GM23338 (cell line): ENCODE measurements around the gene NDEL1. TPM values are rescaled to one million over a fixed set of nuclear protein-coding genes. Genes with fewer than 3 reads are reported as not detected.

Experiments
- ATAC-seq: fragments of 200-7000 bp; cut with Tn5 transposase; 3 replicates; pipeline ENCODE4 v1.9.1; 2020
- DNase-seq: peaks from one replicate; pipeline ENCODE4 v3.0.0-alpha.2; 2015; ENCODE audit warnings: low spot score
- H2AFZ ChIP-seq: fragments of 200-600 bp; sonication (generic); 2 replicates; pipeline ENCODE4 v1.8.0; 2016; ENCODE audit warnings: antibody characterized with exemption, mild to moderate bottlenecking, moderate library complexity
- H3F3A ChIP-seq: fragments of 200-600 bp; sonication (generic); replicated peaks from 2 replicates; pipeline ENCODE4 v1.8.0; 2017; ENCODE audit warnings: antibody characterized with exemption, mixed run types, low read depth
- H3K27ac ChIP-seq: fragments of 200-600 bp; sonication (generic); 2 replicates; pipeline ENCODE4 v1.6.1; 2016; ENCODE audit warnings: low read depth
- H3K27me3 ChIP-seq: fragments of 200-600 bp; sonication (generic); 2 replicates; pipeline ENCODE4 v1.8.0; 2016; ENCODE audit warnings: mild to moderate bottlenecking, mixed run types, moderate library complexity; ENCODE audit not compliant: insufficient read depth
- H3K36me3 ChIP-seq: fragments of 200-600 bp; sonication (generic); 2 replicates; pipeline ENCODE4 v1.8.0; 2016; ENCODE audit warnings: mild to moderate bottlenecking; ENCODE audit not compliant: insufficient read depth
- H3K4me1 ChIP-seq: fragments of 200-600 bp; sonication (generic); 2 replicates; pipeline ENCODE4 v1.8.0; 2016; ENCODE audit warnings: mild to moderate bottlenecking, moderate library complexity; ENCODE audit not compliant: insufficient read depth
- H3K4me2 ChIP-seq: fragments of 200-600 bp; sonication (generic); 2 replicates; pipeline ENCODE4 v1.7.1; 2017; ENCODE audit warnings: mixed run types
- H3K4me3 ChIP-seq: fragments of 200-600 bp; sonication (generic); 2 replicates; pipeline ENCODE4 v1.6.1; 2016; ENCODE audit warnings: mixed run types
- H3K79me2 ChIP-seq: fragments of 200-600 bp; sonication (generic); replicated peaks from 2 replicates; pipeline ENCODE4 v1.8.0; 2017; ENCODE audit warnings: mild to moderate bottlenecking; ENCODE audit not compliant: insufficient read depth
- H3K9me2 ChIP-seq: fragments of 200-600 bp; sonication (generic); 2 replicates; pipeline ENCODE4 v1.8.0; 2017; ENCODE audit not compliant: insufficient read depth
- H4K20me1 ChIP-seq: fragments of 200-600 bp; sonication (generic); replicated peaks from 2 replicates; pipeline ENCODE4 v1.8.0; 2017; ENCODE audit warnings: mild to moderate bottlenecking; ENCODE audit not compliant: insufficient read depth
- H3K27ac Mint-ChIP-seq: 2 replicates; pipeline ENCODE4 v1.8.0; 2020; ENCODE audit warnings: inconsistent platforms, mild to moderate bottlenecking, moderate library complexity, mixed read lengths
- H3K27me3 Mint-ChIP-seq: 3 replicates; pipeline ENCODE4 v1.8.0; 2022; ENCODE audit warnings: low read depth, mild to moderate bottlenecking, moderate library complexity, mixed read lengths, inconsistent platforms; ENCODE audit not compliant: insufficient read depth, poor library complexity
- H3K36me3 Mint-ChIP-seq: 3 replicates; pipeline ENCODE4 v1.8.0; 2021; ENCODE audit warnings: low read depth, mild to moderate bottlenecking, inconsistent platforms, moderate library complexity, mixed read lengths
- H3K4me1 Mint-ChIP-seq: 3 replicates; pipeline ENCODE4 v1.8.0; 2020; ENCODE audit warnings: mild to moderate bottlenecking, inconsistent platforms, mixed read lengths
- H3K4me3 Mint-ChIP-seq: 3 replicates; pipeline ENCODE4 v1.8.0; 2021; ENCODE audit warnings: moderate library complexity, mild to moderate bottlenecking, inconsistent platforms, mixed read lengths
- H3K9me3 Mint-ChIP-seq: 3 replicates; pipeline ENCODE4 v1.8.0; 2020; ENCODE audit warnings: moderate library complexity, mild to moderate bottlenecking, inconsistent platforms, mixed read lengths
- CREB1 ChIP-seq: fragments of 250-450 bp; sonication (Bioruptor Pico); IDR thresholded peaks from 2 replicates; pipeline ENCODE4 v1.5.0; 2020; ENCODE audit warnings: low read depth, mild to moderate bottlenecking, moderate library complexity
- EZH2 ChIP-seq: fragments of 200-600 bp; sonication (generic); IDR thresholded peaks from one replicate; pipeline ENCODE4 v1.8.0; 2017; ENCODE audit warnings: antibody characterized with exemption, mild to moderate bottlenecking, low read depth; ENCODE audit not compliant: unreplicated experiment
- EZH2phosphoT487 ChIP-seq: fragments of 200-600 bp; sonication (generic); IDR thresholded peaks from one replicate; pipeline ENCODE4 v1.8.1; 2018; ENCODE audit warnings: antibody characterized with exemption; ENCODE audit not compliant: unreplicated experiment
- JUNB ChIP-seq: IDR thresholded peaks from one replicate; pipeline ENCODE4 v1.6.1; 2016; ENCODE audit warnings: antibody characterized with exemption; ENCODE audit not compliant: unreplicated experiment
- NANOG ChIP-seq: IDR thresholded peaks from 2 replicates; pipeline ENCODE4 v1.6.1; 2016; ENCODE audit warnings: antibody characterized with exemption, borderline replicate concordance
- POLR2AphosphoS5 ChIP-seq: IDR thresholded peaks from 2 replicates; pipeline ENCODE4 v1.6.1; 2016; ENCODE audit warnings: antibody characterized with exemption, low read depth
- REST ChIP-seq: IDR thresholded peaks from one replicate; pipeline ENCODE4 v1.6.1; 2018; ENCODE audit warnings: antibody characterized with exemption; ENCODE audit not compliant: unreplicated experiment
- STAT1 ChIP-seq: IDR thresholded peaks from one replicate; pipeline ENCODE4 v1.6.1; 2016; ENCODE audit warnings: antibody characterized with exemption; ENCODE audit not compliant: unreplicated experiment
- ZNF114 ChIP-seq: fragments of 250-450 bp; sonication (Bioruptor Pico); IDR thresholded peaks from 2 replicates; pipeline ENCODE4 v1.5.0; 2020; ENCODE audit warnings: mild to moderate bottlenecking, moderate library complexity
- ZNF331 ChIP-seq: fragments of 250-450 bp; sonication (Bioruptor Pico); IDR thresholded peaks from 2 replicates; pipeline ENCODE4 v1.5.0; 2020; ENCODE audit warnings: low read depth, mild to moderate bottlenecking, moderate library complexity
- ZNF462 ChIP-seq: fragments of 250-450 bp; sonication (Bioruptor Pico); IDR thresholded peaks from 2 replicates; pipeline ENCODE4 v1.5.0; 2020; ENCODE audit warnings: mild to moderate bottlenecking, moderate library complexity
- polyA plus RNA-seq: library from polyadenylated mRNA; unstranded; fragments of >200 nt; fragmentation: Nextera tagmentation; extraction: Ambion mirVana; gene quantifications from 2 replicates; pipeline ENCODE4 v1.2.1, GENCODE V29; 2016
- total RNA-seq: library from RNA; depleted of rRNA; stranded (reverse); fragments of >200 nt; shearing (Covaris generic); gene quantifications from 2 replicates; pipeline ENCODE4 v1.2.3, GENCODE V29; 2014

Gene NDEL1
- total and polyA plus RNA-seq, 2 experiments from 2014 or later = 21.2 to 26.0 TPM

- Mint-ChIP-seq H3K27ac (no peak overlapping the region), H3K4me3 (no peak overlapping the region), H3K9me3 (no peaks in the 10 kb centered on the region), H3K27me3 (peaks cover 2% of the 10 kb centered on the region), H3K36me3 (peaks cover 21% of the 10 kb centered on the region), H3K4me1 (peaks cover 8% of the 10 kb centered on the region)
- Histone ChIP-seq H3K4me2 (no peak overlapping the region), H3K9me2 (no peaks in the 10 kb centered on the region), H3F3A (no peaks in the 10 kb centered on the region), H3K4me1 (no peaks in the 10 kb centered on the region), H3K27ac (no peak overlapping the region), H4K20me1 (peaks cover 5% of the 10 kb centered on the region; the same call in 1 of the 2 replicates), H3K36me3 (peaks cover 7% of the 10 kb centered on the region), H2AFZ (no peak overlapping the region), H3K27me3 (no peaks in the 10 kb centered on the region), H3K79me2 (peaks cover 39% of the 10 kb centered on the region), H3K4me3 (no peak overlapping the region)
- ATAC-seq = no peak
- TF ChIP-seq NANOG (no peak), EZH2 (no peak), CREB1 (CRISPR knock-in tag) (no peak), ZNF331 (CRISPR knock-in tag) (no peak), REST (no peak), ZNF114 (CRISPR knock-in tag) (no peak), JUNB (no peak), STAT1 (no peak)
- DNase-seq = no peak
These were observed 8.8 kb downstream of the NDEL1 start for GRCh38 chr17:8444494-8444893.

- DNase-seq = no peak
- peaks cover 8% of the 10 kb centered on the region for H3K4me1 Mint-ChIP-seq
- Histone ChIP-seq H3K4me3 (no peak overlapping the region), H2AFZ (no peak overlapping the region), H3K4me2 (no peak overlapping the region), H3K9me2 (no peaks in the 10 kb centered on the region), H4K20me1 (no peaks in the 10 kb centered on the region; the same call in 1 of the 2 replicates), H3K4me1 (no peaks in the 10 kb centered on the region), H3K27me3 (no peaks in the 10 kb centered on the region), H3F3A (no peaks in the 10 kb centered on the region), H3K27ac (no peak overlapping the region), H3K36me3 (peaks cover 10% of the 10 kb centered on the region), H3K79me2 (peaks cover 29% of the 10 kb centered on the region)
- H3K9me3 Mint-ChIP-seq = no peaks in the 10 kb centered on the region
- no peak overlapping the region for H3K4me3 Mint-ChIP-seq
- H3K36me3 Mint-ChIP-seq = peaks cover 23% of the 10 kb centered on the region
- no peak overlapping the region for H3K27ac Mint-ChIP-seq
- peaks cover 2% of the 10 kb centered on the region for H3K27me3 Mint-ChIP-seq
- ATAC-seq = no peak
- TF ChIP-seq ZNF331 (CRISPR knock-in tag) (no peak), POLR2AphosphoS5 (no peak), EZH2phosphoT487 (no peak), JUNB (no peak), EZH2 (no peak), ZNF462 (no peak), STAT1 (no peak), CREB1 (CRISPR knock-in tag) (no peak)
These were observed 9.9 kb downstream of the NDEL1 start for GRCh38 chr17:8445536-8445935.
